KOPT-K1 (cell line): ENCODE data around the gene OR51G2.
"Not testable (repeated sequence)": the region's sequence is repeated elsewhere in the genome, so short reads cannot be mapped to it uniquely, and the experiment has no call there.

Source experiments
- H3K27ac ChIP-seq: fragments of 200-600 bp; sonication (generic); 2 replicates; pipeline ENCODE4 v1.5.1; 2016; ENCODE audit warnings: antibody characterized with exemption, mild to moderate bottlenecking, low read depth, low read length; ENCODE audit not compliant: poor library complexity, severe bottlenecking
- H3K36me3 ChIP-seq: fragments of 200-600 bp; sonication (generic); 2 replicates; pipeline ENCODE4 v1.5.1; 2017; ENCODE audit warnings: antibody characterized with exemption, mild to moderate bottlenecking, low read length, moderate library complexity; ENCODE audit not compliant: insufficient read depth
- H3K9me3 ChIP-seq: fragments of 200-600 bp; sonication (generic); 2 replicates; pipeline ENCODE4 v1.5.1; 2017; ENCODE audit warnings: antibody characterized with exemption, low read length, mild to moderate bottlenecking; ENCODE audit not compliant: insufficient read depth, poor library complexity, severe bottlenecking

Gene OR51G2, protein sequence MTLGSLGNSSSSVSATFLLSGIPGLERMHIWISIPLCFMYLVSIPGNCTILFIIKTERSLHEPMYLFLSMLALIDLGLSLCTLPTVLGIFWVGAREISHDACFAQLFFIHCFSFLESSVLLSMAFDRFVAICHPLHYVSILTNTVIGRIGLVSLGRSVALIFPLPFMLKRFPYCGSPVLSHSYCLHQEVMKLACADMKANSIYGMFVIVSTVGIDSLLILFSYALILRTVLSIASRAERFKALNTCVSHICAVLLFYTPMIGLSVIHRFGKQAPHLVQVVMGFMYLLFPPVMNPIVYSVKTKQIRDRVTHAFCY

DNA sequence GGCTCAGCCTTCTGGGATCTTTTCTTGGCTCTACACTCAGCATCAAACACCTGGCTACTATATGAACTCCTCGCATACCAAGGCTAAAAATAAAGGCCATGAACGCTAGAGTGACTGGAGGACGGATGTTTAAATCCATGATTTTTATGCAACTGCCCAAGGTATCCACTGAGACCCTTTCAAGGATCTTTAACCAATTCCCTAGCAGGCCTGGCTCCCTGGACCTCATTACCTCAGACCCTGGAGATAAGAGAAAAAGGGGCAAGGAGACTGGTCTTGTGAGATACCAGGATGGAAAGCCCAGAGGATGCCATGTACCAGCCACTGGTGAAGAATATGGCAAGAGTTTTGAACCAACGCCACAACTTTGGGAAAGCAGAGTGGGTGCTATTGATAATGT, at the start of gene OR51G2:
TSS of gene OR51G2 (minus strand) at position 101 of the 400 bp plus-strand sequence. CDS start 3,687 bp downstream, outside the sequence.
- Histone ChIP-seq H3K9me3 (no peaks in the 10 kb centered on the region), H3K27ac (no peak within 1 kb of the TSS), H3K36me3 (no peaks in the 10 kb centered on the region)

DNA sequence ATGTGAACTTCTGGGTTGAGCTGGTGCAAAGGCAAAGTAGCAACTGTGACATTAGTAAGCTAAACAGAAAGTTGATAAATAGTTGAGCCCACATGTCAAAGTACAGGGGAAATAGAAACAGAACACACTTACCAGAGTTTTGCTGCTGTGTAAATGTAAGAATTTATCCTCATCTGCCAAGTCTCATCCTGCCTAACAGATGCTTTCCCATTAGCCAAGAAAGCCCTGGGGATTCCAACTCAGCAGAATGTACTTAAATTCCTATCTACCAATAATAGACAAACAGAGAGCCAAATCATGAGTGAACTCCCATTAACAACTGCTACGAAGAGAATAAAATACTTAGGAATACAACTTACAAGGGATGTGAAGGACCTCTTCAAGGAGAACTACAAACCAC, 43.7 kb upstream of the OR51G2 start:
- Histone ChIP-seq H3K27ac (no peak overlapping the region), H3K36me3 (no peaks in the 10 kb centered on the region), H3K9me3 (no peaks in the 10 kb centered on the region)

DNA sequence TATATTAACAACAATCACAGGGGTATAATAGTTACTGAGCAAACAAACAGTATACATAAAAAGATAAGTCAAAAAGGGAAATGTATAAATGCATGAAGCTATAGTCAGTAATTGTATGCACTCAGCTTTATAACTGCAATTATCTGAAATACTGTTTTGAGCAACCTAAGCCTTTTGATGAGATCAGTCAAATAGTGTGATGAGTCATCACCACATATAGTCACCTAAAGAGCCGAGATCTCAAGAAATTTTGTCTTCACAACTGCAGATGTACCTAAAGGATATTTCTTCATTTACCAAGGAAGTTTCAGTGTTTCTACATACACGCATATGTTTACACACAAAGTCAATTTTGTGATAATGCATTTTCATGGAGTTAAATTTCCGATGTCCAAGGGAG, 41.7 kb upstream of the OR51G2 start:
- H3K27ac ChIP-seq: no peak overlapping the region
- H3K36me3 ChIP-seq: no peaks in the 10 kb centered on the region
- no peaks in the 10 kb centered on the region for H3K9me3 ChIP-seq

DNA sequence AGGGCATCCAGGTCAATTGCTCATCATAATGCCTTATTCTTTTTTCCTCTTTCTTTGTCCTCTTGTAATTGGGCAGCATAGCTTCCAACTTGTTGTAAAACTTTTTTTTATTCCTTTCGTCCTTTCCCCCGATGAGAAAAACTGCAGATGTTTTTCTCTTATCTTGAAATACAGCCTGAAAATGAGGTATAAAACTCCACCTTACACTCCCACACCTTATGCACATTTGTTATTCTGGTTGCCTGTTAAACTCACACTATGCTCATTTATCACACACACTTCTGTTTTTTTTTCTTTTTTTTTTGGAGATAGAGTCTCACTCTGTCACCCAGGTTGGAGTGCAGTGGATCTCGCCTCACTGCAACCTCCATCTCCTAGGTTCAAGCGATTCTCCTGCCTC, 38.2 kb upstream of the OR51G2 start:
- no peaks in the 10 kb centered on the region for H3K36me3 ChIP-seq
- H3K9me3 ChIP-seq: no peaks in the 10 kb centered on the region
- H3K27ac ChIP-seq: no peak overlapping the region

DNA sequence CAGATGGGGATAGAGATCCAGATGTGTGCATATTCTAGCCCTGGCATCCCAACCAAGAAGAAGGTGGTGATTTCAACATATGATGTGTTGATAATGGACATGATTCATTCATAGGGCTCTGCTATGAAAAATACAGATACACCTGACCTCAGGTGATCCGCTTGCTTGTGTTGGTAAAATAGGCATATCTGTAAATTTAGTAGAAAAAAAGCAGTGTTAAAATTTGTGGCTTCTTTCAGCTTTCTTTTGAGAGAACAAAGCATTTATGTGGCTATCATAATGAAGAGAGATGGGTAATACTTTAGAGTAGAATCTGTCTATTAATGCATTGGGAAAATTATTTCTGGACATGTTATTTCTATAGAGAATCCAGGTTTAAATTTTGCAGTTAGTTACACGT, 36.5 kb upstream of the OR51G2 start, which contains the start of gene OR51A2:
TSS of gene OR51A2 (minus strand) at position 101 of the 400 bp plus-strand sequence. CDS start at position 101, 0 bp downstream.
- not testable (repeated sequence) for H3K9me3 ChIP-seq, H3K36me3 ChIP-seq, H3K27ac ChIP-seq

DNA sequence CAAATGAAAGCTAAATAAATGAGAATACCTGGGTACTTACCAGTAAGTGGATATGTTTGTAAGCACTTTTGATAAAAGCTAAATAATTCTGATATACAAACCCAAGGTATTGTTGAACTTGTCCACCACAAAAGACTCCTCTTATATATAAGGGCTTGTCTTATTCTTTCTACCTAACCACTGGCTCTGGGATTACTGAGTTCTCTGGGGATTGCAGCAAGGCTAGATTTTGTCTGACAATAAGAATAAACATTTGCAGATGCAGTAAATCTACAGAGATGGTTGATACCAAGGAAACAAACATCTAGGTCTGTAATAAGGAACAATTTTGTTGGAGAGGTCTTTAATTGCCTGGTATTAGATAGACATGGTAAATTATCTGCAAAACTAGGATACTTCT, 28.4 kb upstream of the OR51G2 start, which contains the start of gene OR51A4:
TSS of gene OR51A4 (minus strand) at position 101 of the 400 bp plus-strand sequence. CDS start 505 bp downstream, outside the sequence.
- Histone ChIP-seq H3K9me3 (no peaks in the 10 kb centered on the region), H3K27ac (no peak within 1 kb of the TSS), H3K36me3 (no peaks in the 10 kb centered on the region)

DNA sequence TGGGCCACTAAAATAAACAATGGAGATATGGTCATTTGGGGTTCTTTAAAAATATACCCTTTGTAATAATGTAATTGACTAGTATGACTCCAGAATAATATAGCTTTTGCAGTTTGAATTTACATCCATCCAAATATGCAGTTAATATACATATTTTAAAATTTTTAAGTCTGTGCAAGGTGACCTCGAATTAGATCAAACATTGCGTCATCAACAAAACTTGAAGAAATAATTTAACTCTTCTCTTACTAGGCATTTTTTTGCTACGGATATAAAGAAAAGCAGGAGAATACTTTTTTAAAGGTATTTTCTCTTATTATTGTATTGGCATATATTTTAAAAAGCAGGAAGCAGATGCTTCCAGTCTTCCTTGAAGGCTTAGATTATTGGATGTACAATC, 17.6 kb upstream of the OR51G2 start:
- H3K9me3 ChIP-seq: no peaks in the 10 kb centered on the region
- no peak overlapping the region for H3K27ac ChIP-seq
- H3K36me3 ChIP-seq: no peaks in the 10 kb centered on the region

DNA sequence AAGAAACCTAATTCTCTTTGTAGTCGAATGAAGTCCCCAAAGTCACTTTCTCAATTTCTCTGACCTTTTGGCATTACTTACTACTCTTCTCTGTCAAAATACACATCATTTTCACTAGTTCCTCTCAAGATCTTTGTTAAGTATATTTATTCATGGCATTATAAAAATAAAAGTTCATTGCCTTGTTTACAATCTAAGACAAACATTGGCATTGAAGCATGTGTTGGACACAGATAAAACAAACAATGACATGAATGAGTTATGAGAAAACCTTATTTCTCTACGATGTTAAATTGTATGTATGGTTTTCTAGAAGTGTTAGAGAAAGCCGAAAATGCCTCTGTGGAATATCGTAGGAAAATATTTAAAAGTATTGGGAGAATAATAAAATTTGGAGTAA, 13.6 kb upstream of the OR51G2 start:
- no peaks in the 10 kb centered on the region for H3K36me3 ChIP-seq
- no peaks in the 10 kb centered on the region for H3K9me3 ChIP-seq

DNA sequence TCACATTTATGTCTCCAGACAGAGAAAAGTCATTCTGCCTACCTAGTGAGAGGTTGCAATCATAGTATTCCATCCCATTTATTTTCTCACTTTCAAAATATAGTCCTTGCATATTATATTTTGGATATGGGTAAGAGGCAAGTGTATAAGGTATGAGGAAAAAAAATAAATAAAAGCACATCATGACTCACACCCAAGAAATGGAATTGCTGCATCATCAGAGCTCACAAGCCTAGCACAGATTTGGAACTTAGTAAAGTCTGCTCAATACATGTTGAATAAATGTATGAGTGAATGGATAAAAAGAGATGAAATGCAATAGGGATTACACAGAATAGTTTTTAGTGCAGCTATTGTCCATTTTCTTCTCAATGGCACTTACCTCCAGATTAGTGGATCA, 7.5 kb upstream of the OR51G2 start:
- no peaks in the 10 kb centered on the region for H3K36me3 ChIP-seq
- no peak overlapping the region for H3K27ac ChIP-seq
- H3K9me3 ChIP-seq: no peaks in the 10 kb centered on the region

More for the DNA sequence above, 13.6 kb upstream of the OR51G2 start:
- H3K27ac ChIP-seq: no peak overlapping the region

DNA sequence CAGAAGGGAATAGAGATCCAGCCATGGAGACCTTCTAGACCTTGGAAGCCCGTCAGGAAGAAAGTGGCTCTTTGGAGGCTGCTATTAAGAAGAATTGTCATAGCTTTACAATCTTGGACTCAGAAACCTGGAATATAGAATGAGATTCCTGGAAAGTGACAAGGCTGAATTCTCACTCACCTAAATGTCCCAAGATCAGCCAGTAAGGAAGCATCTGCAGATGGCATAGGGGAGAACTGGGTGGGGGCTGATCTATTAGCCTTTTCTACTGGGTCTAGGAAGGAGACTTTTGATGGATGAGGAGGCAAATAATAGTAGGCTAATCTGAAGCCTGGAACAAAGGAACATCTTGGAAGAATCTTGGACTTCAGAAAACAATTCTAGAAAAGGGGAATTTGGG, 5.1 kb upstream of the OR51G2 start, which contains the start of gene OR51G1:
TSS of gene OR51G1 (minus strand) at position 101 of the 400 bp plus-strand sequence. CDS start at position 101, 0 bp downstream.
- no peak within 1 kb of the TSS for H3K27ac ChIP-seq
- no peaks in the 10 kb centered on the region for H3K9me3 ChIP-seq
- no peaks in the 10 kb centered on the region for H3K36me3 ChIP-seq

DNA sequence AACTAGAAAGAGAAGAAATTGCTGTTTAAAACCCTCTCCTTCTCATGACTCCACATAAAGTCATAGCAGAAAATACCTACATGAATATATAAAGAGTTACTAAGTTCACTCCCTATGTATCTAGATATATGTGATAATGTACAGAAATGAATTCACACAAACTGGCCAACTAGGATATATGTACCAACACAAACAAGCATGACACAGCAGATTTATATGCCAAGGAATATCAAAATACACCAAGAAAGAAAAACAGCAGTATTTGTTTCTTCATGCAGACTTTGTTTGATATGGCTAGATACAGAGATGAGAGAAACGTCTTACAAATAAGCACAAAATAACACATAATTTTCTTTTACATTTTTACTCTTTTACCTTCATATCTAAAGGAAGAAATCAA, 3.2 kb upstream of the OR51G2 start:
- H3K9me3 ChIP-seq: no peaks in the 10 kb centered on the region
- H3K36me3 ChIP-seq: no peaks in the 10 kb centered on the region
- no peak overlapping the region for H3K27ac ChIP-seq

DNA sequence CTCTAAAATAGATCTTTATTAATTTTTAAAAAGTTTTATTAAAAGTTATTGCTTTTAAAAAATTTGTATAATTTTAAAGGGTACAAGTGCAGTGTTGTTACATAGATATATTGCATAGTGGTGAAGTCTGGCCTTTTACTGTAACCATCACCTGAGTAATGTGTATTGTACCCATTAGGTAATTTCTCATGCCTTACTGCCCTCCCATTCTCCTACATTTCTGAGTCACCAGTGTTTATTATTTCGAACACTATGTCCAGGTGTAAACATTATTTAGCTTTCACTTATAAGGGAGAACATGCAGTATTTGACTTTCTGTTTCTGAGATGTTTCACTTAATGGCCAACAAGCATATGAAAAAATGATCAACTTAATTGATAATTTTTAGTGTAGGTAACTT, 2.6 kb upstream of the OR51G2 start:
- no peaks in the 10 kb centered on the region for H3K9me3 ChIP-seq
- H3K36me3 ChIP-seq: no peaks in the 10 kb centered on the region
- H3K27ac ChIP-seq: no peak overlapping the region

DNA sequence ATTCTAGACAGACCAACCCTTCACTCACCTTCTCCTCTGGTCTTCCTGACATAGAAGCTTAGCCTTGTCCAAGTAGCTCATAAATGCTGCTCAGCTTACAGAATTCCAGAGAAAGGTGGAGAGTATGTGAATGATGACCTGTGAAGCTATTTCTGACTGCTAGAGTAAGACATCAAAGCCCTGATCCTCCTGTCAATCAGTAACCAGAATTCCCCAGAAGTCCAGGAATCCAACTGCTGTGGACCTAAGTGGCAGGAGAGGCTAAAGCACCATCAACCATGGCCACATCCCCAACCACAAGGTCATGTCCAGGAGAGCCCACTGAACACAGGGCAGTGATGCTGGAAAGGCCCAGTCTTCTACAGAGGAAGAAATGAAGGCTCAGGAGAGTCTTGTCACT, 2.6 kb downstream of the OR51G2 start:
- Histone ChIP-seq H3K36me3 (no peaks in the 10 kb centered on the region), H3K9me3 (no peaks in the 10 kb centered on the region), H3K27ac (no peak overlapping the region)

DNA sequence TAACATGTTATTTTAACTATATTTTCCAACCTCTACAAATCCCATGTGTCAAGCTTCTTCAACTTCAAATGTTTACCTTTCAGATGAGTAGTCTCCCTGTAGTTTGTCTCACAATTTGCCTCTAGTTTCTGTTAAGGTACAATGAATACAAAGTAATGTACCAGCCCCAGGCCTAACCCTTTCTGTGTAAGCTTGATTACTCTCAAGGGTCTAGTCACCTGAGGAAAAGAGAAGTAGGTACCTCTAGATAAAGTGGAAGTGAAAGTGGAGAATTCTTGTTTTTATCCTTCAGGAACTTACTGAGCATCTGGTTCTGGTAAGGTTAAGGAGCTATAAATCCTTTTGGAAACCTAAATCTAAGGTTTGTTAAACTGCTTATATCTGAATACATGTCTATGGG, 15.7 kb downstream of the OR51G2 start, which contains the start of gene OR51A7:
TSS of gene OR51A7 (plus strand) at position 300 of the 400 bp plus-strand sequence. CDS start 3,587 bp downstream, outside the sequence.
- Histone ChIP-seq H3K9me3 (no peaks in the 10 kb centered on the region), H3K36me3 (no peaks in the 10 kb centered on the region), H3K27ac (no peak within 1 kb of the TSS)

DNA sequence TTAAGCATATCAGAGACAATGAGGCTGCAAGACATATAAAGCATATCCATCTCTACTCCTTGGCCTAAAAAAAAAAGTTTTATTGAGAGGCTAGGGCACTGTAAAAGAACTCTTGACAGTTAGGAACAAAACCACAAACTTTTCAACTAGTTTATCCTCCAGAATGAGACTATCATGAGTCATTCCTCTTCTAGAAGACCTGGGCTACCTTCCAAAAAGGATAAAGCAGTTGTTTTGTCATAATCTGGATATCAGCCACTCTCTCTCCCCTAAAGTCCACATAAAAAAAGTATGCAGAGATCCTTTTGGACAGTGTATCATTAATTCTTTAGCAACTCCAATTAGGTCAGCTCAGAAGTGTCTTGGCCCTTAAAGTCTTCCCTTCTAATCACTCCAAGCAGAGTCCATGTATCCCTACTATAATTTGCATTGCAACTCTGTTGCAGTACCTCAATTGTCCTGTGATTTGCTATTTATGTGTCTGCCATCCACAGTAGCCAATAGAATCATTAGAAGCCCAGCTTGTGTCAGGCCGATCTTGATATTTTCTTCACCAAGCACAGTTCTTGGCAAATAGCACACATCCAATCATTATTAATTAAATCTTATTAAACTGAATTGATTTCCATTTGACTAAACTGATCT, 27.0 kb downstream of the OR51G2 start:
- no peaks in the 10 kb centered on the region for H3K9me3 ChIP-seq
- H3K27ac ChIP-seq: no peak overlapping the region
- no peaks in the 10 kb centered on the region for H3K36me3 ChIP-seq
